OCI-LY1 (cell line): ENCODE measurements around the gene SOX15.

ENCODE experiments used
- EZH2 ChIP-seq: fragments of 200-600 bp; sonication (generic), shearing (Covaris generic); IDR thresholded peaks from 2 replicates; pipeline ENCODE4 v1.8.0; 2017; ENCODE audit warnings: borderline replicate concordance, mixed run types, mild to moderate bottlenecking, antibody characterized with exemption, low read length, moderate library complexity, mixed read lengths
- TF ChIP-seq, protein P1 (sequence below): fragments of 200-600 bp; sonication (generic), shearing (Covaris generic); IDR thresholded peaks from 2 replicates; pipeline ENCODE4 v1.5.1; 2017; ENCODE audit warnings: mild to moderate bottlenecking, antibody characterized with exemption, low read length, moderate library complexity, mixed read lengths

DNA sequence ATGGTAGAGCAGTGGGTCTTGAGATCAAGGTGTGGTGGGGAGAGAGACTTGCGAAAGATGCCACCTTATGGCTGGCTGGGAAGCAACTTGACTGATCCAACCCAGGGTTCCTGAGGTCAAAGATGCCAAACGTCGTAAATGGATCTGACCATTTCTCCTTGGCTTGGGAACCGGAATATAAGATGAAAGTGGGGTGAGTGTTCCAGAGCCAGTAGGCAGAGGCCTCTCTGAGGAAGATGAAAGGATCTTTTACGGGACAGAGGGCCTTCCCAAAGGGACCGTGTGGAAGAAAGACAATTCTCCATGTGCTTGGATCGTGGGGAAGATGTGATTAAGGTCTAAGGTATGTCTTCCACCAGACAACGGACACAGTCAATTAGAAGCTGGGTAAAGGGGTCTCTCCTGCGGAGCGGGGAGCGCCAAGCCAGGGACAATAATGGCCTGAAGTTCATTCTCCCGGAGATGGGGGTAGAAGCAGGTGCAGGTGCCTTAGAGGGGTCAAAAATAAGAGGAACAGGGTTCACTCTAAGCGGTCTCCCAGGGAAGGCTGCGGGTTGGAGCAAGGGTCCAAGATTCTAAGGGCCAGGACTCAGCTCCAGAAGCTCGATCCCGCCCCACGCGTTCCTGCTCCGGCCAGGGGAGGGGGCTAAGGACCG is 24.0 kb upstream of the SOX15 start:
- TF ChIP-seq, protein P1, sequence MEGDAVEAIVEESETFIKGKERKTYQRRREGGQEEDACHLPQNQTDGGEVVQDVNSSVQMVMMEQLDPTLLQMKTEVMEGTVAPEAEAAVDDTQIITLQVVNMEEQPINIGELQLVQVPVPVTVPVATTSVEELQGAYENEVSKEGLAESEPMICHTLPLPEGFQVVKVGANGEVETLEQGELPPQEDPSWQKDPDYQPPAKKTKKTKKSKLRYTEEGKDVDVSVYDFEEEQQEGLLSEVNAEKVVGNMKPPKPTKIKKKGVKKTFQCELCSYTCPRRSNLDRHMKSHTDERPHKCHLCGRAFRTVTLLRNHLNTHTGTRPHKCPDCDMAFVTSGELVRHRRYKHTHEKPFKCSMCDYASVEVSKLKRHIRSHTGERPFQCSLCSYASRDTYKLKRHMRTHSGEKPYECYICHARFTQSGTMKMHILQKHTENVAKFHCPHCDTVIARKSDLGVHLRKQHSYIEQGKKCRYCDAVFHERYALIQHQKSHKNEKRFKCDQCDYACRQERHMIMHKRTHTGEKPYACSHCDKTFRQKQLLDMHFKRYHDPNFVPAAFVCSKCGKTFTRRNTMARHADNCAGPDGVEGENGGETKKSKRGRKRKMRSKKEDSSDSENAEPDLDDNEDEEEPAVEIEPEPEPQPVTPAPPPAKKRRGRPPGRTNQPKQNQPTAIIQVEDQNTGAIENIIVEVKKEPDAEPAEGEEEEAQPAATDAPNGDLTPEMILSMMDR = 0 out of 2 replicates have a peak, but pooled peaks have one; percentile 8
- no peak for TF ChIP-seq EZH2
